22Rv1 (cell line): ENCODE data around the gene PYROXD2.

ENCODE experiments used
- ZFX ChIP-seq: fragments of 450-650 bp; IDR thresholded peaks from 2 replicates; pipeline ENCODE4 v1.6.1; 2017; ENCODE audit warnings: antibody characterized with exemption, borderline replicate concordance
- TF ChIP-seq, protein P1 (sequence below): fragments of 450-650 bp; IDR thresholded peaks from 2 replicates; pipeline ENCODE4 v1.5.1; 2017; ENCODE audit warnings: mild to moderate bottlenecking

GRCh38 chr10:98460837-98461499, 46.0 kb upstream of the PYROXD2 start:
- TF ChIP-seq ZFX: no peak
- TF ChIP-seq, protein P1, sequence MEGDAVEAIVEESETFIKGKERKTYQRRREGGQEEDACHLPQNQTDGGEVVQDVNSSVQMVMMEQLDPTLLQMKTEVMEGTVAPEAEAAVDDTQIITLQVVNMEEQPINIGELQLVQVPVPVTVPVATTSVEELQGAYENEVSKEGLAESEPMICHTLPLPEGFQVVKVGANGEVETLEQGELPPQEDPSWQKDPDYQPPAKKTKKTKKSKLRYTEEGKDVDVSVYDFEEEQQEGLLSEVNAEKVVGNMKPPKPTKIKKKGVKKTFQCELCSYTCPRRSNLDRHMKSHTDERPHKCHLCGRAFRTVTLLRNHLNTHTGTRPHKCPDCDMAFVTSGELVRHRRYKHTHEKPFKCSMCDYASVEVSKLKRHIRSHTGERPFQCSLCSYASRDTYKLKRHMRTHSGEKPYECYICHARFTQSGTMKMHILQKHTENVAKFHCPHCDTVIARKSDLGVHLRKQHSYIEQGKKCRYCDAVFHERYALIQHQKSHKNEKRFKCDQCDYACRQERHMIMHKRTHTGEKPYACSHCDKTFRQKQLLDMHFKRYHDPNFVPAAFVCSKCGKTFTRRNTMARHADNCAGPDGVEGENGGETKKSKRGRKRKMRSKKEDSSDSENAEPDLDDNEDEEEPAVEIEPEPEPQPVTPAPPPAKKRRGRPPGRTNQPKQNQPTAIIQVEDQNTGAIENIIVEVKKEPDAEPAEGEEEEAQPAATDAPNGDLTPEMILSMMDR: no peak
